GM04503 (cell line): Measurements from ENCODE around the gene PRPF40A.
"Not testable (repeated sequence)": the region's sequence is repeated elsewhere in the genome, so short reads cannot be mapped to it uniquely, and the experiment has no call there.

ENCODE experiments used
- DNase-seq: peaks from one replicate; pipeline ENCODE4 v3.0.0-alpha.2; 2012; ENCODE audit warnings: low read depth

PRPF40A gene

DNA sequence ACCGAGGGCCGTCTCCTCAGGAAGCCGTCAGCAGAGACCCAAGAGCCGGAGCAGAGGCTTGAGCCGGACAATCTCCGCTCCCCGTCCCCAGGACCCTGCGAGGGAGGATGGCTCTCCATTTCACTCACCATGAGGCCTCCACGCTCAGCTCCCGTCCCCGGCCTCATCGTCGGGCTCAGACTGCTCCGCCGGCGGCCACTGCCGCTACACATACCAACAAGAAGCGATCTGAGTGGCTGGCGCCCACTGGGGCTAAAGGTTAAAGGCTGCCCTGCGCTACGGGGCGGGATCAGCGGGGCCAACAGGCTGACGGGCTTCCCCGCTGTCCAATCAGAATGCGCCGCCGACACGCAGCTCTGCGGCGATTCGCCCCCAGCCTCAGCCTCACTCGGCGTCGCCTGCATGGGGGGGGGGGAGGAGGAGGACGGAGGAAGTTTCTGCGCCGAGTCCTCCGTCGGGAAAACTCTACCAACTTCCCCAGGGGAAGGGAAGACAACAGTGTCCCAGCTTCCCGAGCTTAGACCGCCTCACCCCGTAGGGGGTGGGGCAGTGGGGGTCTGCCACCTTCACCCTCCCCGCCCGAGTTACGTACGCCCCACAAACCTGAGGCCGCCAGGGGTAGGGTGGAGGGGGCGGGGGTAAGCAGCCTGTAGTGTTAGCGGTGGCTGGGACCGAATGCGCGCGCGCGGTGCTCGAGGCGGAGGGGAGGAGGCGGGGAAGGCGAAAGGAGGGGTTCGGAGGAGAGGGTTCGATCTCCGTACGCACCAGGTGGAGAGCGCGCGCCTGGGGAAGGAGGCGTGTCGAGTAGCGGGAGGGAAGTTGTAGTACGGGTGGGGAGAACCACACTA, at the start of gene PRPF40A:
Gene PRPF40A, minus strand, starts transcription at position 234 of the 848 bp plus-strand sequence. Its CDS starts 22 bp downstream, at position 212.
- peak; percentile 79 for DNase-seq

DNA sequence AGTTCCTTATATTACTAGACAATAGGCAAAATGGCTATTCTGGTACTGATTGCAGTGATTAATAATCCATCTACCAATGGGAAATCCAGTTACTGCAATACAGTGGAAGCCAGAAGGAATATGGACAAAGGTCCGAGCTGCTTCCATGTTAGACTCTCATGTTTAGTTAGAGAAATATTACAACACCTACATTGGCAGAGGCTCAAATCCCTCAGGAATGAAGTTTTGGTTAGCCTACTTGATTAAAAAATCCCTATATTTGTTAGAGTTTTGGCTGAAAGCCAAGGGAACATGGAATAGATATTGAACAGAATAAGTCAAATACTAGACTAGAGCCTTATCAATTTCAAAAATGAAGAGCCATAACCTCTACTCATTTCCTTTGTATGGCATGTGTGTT, 49.7 kb upstream of the PRPF40A start:
- DNase-seq: no peak

DNA sequence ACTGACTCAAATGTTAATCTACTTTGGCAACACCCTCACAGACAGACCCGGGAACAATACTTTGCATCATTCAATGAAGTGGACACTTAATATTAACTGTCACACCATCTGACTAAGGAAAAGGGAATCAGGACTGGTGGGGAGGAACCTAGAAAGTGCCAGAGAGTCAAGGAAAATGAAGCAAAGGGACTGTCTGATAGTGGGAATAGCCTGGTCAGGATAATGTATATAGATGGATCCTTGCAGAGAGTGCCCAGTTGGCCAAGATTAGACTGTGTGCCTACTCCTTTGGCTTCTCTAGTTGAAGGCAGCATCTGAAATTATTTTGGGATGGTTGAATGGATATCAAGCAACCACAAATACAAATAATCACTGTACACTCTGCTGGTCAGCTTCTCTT, 46.4 kb upstream of the PRPF40A start:
- DNase-seq: no peak

DNA sequence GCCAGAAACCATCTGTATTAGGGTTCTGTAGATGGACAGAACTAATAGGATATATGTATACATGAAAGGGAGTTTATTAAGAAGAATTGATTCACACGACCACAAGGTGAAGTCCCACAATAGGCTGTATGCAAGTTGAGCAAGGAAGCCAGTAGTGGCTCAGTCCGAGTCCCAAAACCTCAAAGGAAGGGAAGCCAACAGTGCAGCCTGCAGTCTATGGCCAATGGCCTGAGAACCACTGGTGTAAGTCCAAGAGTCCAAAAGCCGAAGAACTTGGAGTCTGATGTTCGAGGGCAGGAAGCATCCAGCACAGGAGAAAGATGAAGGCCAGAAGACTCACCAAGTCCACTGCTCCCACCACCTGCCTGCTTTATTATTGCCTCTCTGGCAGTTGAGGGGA, 45.9 kb upstream of the PRPF40A start:
- DNase-seq: not testable (repeated sequence)

DNA sequence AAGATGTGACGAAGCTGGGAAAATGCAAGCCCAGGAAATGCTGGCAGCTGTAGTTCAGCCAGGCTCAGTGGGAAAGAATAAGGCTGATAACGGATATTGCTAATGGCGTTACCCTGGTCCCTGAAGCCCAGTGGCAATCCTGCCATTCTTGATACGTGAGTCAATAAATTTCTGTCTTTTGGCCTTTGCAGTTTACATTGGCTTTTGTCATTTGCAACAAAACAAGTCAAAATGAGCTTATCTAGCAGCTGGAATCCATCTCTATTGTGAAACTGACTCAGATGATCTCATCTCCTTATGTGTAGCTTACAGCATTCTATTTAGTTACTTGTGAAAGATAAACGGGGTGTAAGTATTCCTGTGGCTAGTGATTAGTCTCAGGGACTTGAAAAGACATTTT, 44.9 kb upstream of the PRPF40A start:
- DNase-seq: peak; percentile 79

DNA sequence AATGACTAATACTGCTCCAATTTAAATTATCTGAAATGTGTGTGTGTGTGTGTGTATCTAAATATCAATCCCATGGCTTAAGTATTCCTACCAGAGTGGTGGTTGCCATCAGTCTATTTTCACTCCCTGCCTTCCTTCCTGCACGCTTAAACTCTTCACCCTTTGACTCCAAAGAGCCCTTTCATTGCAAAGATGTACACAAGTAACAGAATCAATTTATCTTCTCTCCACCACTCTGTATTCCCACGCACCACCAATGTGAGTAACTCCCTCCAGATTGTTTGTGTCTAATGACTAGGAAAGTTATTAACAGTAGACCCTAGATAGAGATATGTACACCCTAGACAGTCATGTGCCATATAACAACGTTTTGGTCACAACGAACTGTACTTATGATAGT, 44.0 kb upstream of the PRPF40A start:
- no peak for DNase-seq

DNA sequence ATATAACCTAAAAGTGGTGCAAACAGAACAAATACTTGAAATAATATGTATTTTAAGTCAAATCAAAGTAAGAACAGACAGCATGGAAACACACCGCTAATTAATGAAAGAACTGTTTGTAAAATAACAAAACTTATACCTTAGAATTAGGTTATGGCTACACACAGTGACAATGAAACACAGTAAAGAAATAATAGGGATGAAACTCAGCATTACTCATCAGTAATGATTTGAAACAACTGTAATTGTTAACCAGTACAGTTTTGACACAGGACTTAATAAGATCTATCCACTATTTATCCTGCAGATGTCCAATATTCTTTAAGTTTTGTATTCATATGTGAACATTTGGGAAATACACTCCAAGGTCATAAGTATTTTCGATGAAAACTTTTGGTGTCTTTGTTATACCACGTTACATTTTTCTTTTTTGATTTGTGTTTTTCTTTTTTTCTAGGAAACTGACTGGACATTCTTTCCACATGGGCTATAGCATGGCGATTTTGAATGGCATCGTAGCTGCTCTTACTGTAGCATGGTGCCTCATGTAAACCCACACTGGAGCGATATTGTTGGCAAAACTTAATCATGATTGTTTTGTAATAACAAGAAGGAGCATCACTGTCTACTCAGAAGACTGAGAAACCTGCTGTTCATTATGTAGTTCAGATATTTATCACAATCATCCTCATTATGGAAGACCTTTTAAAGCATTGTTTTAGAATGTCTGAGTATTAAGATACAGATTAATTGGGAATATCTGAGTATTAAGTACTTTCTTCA, 42.2 kb upstream of the PRPF40A start:
- DNase-seq: no peak

DNA sequence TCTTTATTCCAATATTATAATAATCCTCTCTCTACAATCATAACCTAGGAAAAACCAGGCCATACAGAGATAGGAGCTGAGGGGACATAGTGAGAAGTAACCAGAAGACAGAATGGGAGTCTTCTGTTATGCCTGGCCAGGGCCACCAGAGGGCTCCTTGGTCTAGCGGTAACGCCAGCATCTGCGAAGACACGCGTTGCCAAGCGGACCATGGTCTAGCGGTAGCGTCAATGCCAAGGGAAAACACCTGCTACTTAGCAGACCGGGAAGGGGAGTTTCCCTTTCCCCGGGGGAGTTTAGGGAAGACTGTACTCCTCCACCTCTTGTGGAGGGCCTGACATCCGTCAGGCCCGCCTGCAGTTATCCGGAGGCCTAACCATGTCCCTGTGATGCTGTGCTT, 37.8 kb upstream of the PRPF40A start:
- DNase-seq: no peak

DNA sequence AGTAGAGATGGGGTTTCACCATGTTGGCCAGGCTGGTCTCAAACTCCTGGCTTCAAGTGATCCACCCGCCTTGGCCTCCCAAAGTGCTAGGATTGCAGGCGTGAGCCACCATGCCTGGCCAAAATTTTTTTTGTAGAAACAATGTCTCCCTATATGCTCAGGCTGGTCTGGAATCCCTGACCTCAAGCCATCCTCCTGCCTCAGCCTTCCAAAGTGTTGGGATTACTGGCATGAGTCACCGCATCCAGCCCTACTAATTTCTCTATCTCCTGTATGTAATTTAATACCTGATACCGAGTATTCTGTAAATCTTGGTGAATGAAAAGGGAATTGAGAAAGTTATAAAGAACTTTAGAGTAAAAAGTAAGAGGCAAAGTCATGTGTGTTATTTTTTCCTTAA, 30.5 kb upstream of the PRPF40A start:
- not testable (repeated sequence) for DNase-seq

DNA sequence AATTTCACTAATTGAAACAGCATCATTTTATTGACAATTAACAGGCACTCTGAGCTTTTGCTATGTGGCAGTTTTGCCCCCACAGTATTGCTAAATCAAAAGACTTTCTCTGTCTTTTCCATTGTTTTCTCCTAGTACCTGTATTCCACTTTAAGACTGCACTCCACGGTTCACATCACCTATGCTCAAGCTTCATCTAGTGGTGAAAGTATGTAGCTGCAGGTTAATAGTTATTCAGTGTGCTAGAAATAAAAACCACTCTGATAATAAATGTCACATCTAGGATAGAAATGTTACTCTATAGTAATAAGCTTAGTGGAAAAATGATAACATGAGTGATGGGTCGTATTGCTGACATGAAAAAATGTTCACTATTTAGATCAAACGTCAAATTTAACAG, 25.7 kb upstream of the PRPF40A start:
- DNase-seq: no peak

DNA sequence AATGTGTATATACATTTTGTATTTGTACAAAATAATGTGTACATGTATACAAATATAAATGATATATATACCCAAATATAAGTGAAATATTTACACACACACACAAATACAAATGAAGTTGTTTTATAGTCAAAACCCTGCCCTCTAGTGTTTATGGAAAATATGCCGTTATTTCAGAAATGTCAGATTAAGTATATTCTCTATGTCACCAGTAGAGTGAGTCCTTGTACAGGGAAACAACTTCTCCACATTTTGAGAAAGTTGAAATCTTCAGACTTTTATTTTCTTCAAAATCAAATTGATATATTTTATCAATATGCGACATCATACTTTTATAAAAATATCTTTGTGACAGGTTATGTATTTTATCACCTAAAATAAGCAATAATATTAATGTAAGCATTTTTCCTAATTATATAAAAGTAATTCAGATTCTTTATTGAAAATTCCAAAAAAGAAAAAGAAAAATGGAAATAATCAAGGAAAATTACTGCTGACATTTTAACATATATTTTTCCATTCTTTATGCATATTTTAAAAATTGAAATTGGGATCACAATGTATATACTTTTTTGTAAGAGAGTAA, 23.6 kb upstream of the PRPF40A start:
- DNase-seq: peak; percentile 21

DNA sequence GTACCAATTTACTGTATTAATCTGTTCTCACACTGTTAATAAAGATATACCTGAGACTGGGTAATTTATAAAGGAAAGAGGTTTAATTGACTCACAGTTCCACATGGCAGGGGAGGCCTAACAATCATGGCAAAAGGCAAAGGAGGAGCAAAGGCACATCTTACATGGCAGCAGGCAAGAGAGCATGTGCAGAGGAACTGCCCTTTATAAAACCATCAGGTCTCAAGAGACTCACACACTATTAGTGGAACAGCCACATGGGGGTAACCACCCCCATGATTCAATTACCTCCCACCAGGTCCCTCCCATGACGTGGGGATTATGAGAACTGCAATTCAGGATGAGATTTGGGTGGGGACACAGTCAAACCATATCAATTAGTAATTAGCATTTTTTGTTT, 22.4 kb upstream of the PRPF40A start:
- DNase-seq: not testable (repeated sequence)

DNA sequence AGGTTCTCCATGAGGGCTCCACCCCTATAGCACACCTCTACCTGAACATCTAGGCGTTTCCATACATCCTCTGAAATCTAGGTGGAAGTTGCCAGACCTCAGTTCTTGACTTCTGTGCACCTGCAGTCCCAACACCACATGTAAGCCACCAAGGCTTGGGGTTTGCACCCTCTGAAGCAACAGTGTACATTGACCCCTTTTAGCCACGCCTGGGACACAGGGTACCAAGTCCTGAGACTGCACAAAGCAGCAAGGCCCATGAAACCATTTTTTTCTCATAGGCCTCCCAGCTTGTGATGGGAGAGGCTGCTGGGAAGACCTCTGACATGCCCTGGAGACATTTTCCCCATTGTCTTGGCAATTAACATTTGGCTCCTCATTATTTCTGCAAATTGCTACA, 21.2 kb upstream of the PRPF40A start:
- no peak for DNase-seq

DNA sequence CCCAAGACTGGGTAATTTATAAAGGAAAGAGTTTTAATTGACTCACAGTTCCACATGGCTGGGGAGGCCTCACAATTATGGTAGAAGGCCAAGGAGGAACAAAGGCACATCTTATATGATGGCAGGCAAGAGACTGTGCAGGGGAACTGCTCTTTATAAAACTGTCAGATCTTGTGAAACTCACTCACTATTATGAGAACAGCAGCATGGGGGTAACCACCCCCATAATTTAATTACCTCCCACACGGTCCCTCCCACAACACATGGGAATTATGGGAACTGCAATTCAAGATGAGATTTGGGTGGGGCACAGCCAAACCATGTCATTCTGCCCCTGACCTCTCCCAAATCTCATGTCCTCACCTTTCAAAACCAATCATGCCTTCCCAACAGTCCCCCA, 20.2 kb upstream of the PRPF40A start:
- not testable (repeated sequence) for DNase-seq

DNA sequence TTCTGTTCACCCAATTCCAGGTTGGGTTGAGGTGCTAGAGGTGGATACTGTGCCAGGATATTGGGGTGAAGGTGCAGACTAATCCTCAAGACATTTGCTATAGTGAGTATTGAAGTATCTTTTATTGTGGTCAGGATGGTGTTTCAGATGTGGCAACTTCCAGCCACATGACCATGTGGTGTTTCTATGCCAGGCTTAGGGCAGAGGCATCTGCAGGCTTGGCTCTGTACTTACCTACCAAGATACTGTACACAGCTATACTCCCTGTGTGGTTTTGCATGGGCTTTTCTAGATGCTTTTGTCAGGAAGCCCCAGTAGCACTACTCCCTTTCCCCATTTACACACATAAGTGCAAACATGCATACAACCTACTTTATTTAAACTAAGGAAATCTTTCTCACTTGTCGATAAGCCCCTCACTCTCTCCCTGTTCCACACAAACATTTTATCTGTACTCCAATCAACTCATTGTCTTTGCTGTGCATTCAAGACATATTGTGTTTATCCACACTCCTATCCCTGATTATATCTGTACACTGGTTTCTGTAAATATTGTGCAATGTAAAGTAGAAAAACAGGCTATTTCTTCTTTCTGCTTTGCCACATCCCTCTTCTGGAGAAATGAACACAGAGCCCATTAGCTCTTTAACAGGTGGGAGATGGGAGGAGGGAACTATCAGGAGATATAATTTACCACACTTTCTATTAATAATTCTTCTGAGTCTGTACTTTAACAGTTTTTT, 13.5 kb upstream of the PRPF40A start:
- DNase-seq: no peak

DNA sequence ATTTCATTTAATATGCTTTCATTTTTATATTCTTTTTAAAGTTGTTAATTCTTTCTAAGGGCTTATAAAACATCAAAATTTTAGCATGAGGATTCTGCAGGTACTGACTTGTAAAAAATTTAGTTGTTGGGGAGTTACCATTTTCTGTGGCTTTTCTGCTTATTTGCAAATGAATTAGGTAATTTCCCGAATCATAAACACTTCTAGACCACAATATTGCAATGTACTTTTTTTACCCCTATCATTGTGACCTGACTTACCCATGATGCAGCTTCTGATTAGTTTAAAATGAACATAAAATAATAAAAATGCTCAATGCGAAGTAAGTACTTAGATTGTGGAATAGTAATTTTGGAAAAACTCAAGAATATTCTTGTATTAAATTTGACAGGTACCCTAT, 12.6 kb upstream of the PRPF40A start:
- DNase-seq: no peak

DNA sequence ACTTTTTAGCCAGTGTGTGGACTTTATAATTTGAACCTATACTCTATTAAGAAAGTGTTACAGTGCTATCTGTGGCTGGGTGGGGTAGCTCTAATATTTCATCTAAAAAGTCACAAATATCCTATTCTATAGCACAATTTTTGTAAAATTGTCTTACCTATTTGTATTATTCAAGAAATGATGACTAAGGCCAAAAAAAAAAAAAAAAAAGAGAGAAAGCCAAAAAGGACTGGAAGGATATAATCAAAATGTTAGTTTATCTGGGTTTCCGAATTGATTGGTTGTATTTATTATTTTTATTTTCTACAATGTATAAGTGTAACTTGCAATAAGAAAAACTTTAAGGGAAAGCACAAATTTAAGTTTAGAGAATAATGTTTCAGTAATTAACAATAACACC, 6.7 kb upstream of the PRPF40A start:
- DNase-seq: no peak

DNA sequence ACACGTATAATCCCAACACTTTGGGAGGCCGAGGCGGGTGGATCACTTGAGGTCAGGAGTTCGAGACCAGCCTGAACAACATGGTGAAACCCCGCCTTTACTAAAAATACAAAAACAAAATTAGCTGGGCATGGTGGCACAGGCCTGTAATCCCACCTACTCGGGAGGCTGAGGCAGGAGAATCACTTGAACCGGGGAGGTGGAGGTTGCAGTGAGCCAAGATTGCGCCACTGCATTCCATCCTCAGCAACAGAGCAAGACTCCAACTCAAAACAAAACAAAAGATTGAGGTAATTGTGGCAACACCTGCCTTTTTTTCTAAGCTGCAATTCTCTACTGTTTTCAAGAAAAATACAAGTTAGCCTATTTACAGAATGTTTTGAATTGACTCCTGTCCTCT, 5.4 kb upstream of the PRPF40A start:
- not testable (repeated sequence) for DNase-seq

DNA sequence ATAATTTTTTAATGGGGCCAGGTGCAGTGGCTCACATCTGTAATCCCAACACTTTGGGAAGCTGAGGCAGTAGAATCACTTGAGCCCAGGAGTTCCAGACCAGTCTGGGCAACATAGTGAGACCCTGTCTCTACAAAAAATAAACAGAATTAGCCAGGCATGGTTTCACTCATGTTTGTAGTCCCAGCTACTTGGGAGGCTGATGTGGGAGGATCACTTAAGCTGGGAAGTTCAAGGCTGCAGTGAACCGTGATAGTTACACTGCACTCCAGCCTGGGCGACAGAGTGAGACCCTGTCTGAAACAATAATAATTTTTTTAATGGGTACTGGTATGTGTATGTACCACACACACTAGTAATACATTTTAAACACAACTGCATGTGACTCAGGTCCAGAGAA, 3.5 kb upstream of the PRPF40A start:
- no peak for DNase-seq

DNA sequence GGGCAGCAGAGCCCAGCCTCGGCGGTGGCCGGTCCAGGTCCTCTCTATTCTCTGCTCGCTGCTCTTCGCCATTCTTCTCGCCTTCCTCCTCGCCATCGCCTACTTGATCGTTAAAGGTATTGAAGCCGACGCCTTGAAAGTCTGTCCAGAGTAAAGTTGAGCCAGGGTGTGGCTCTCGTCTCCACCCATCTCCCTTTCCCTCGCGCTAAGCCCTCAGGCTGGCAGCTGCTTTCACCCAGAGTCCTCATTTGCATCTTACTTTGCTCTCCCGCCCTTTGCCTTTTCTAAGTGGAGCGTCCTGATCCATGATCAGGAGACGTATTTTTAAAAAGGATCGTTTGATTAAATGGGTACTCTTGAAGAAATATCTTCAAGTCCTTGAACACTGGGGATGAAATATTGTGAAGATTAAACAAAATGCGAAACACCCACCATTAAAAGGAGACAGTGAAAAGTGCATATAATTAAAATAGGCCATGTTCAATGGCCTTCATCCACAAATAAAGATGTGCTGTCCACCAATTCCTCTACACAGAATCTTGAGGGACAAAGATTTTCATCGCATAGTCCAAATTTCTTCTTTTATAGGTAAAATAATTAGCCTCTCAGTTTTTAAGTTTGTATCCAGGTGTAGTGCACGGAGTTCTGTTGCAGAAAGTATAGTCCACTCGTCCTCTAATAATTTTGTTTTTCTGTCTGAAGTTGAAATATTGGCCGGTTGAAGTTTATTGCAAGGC, 1.8 kb upstream of the PRPF40A start:
- DNase-seq: peak; percentile 5

DNA sequence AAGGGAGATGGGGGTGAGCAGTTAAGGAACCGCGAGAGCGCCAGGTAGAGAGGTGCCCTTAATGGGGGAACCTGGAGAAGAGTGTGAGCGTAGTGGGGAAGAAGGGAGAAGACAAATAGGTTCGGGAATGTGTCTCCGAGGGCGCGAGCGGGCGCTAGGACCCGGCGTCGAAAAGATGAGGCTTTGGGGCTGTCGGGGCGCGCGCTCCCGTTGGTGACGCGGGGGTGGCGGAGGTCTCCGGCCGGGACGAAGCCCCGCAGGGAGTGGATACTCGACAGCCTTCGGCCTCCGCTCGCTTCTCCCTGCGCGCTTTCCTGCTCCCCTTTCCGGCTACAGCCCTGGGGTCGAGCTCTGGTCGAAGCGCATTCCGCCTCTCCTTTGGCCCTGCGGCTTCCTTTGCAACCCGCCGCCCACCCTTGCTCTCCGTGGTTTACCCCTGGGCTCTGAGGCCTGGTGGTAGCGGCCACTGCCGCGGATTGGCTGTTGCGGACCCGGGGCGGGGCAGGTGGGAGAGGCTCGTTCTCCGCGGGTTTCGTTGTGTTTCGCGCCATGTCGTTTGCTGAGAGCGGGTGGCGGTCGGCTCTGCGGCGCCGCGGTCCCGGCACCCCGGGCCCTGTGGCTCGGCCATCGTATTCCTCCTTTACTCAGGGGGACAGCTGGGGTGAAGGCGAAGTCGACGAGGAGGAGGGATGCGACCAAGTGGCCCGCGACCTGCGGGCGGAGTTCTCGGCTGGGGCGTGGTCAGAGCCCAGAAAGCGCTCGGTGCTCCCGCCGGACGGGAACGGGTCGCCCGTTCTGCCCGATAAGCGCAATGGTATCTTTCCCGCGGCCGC, 1.0 kb upstream of the PRPF40A start, which contains the start of gene ARL6IP6:
Gene ARL6IP6, plus strand, starts transcription at position 545 of the 833 bp plus-strand sequence. Its CDS starts 5 bp downstream, at position 550.
- peak; percentile 62 for DNase-seq
